ENCODE results near the gene RHBDL1.

RHBDL1 gene

GRCh38 chr16:637081-638018, 38.1 kb upstream of the RHBDL1 start:
- DNase-seq, result no peak

- DNase-seq, result no peak
Observed at GRCh38 chr16:638034-638543, 37.4 kb upstream of the RHBDL1 start.

GRCh38 chr16:638836-639235, 36.6 kb upstream of the RHBDL1 start:
- no peak for DNase-seq

GRCh38 chr16:640614-641013, 34.9 kb upstream of the RHBDL1 start:
- DNase-seq, result no peak

GRCh38 chr16:641326-642188, 33.9 kb upstream of the RHBDL1 start, which contains the start of gene MCRIP2:
TSS of gene MCRIP2 (plus strand) at chr16:641828. CDS start at chr16:641992, 164 bp downstream.
- no peak for DNase-seq

GRCh38 chr16:642189-643049, 33.1 kb upstream of the RHBDL1 start:
- DNase-seq, result no peak

GRCh38 chr16:643050-643368, 32.5 kb upstream of the RHBDL1 start:
- DNase-seq, result no peak

- no peak for DNase-seq
Observed at GRCh38 chr16:644556-644955, 30.9 kb upstream of the RHBDL1 start.

GRCh38 chr16:645852-646678, 29.4 kb upstream of the RHBDL1 start:
- DNase-seq, result no peak

- no peak for DNase-seq
Observed at GRCh38 chr16:646679-647172, 28.7 kb upstream of the RHBDL1 start.

- no peak for DNase-seq
Observed at GRCh38 chr16:647173-647902, 28.1 kb upstream of the RHBDL1 start.

GRCh38 chr16:648071-648780, 27.2 kb upstream of the RHBDL1 start:
- DNase-seq, result no peak

GRCh38 chr16:648781-649589, 26.5 kb upstream of the RHBDL1 start, which contains the start of gene WDR90:
TSS of gene WDR90 (plus strand) at chr16:649365. CDS start at chr16:649417, 52 bp downstream.
- peak in 1 of 2 experiments; percentile 53 for DNase-seq

GRCh38 chr16:649631-650030, 25.8 kb upstream of the RHBDL1 start:
- DNase-seq, result no peak

- DNase-seq, result no peak
Observed at GRCh38 chr16:651844-652243, 23.6 kb upstream of the RHBDL1 start.

GRCh38 chr16:652454-653305, 22.8 kb upstream of the RHBDL1 start:
- DNase-seq, result no peak

- no peak for DNase-seq
Observed at GRCh38 chr16:654034-654433, 21.4 kb upstream of the RHBDL1 start.

GRCh38 chr16:657487-657886, 18.0 kb upstream of the RHBDL1 start:
- DNase-seq, result no peak

Measured in cerebellar nuclear complex (tissue), 1 donor.